Stomach smooth muscle (tissue), 2 donors: ENCODE data around the gene CCDC185.

Source experiments
- H3K27ac ChIP-seq: one replicate; pipeline ENCODE4 v1.7.0; 2013; ENCODE audit warnings: mild to moderate bottlenecking, low read length, inconsistent platforms
- H3K27me3 ChIP-seq, 2 donors: one replicate each; pipeline ENCODE4 v1.7.0; 2013; ENCODE audit warnings: low read length in 2 of 2; ENCODE audit not compliant: insufficient read depth in 2 of 2, control insufficient read depth in 1 of 2
- H3K36me3 ChIP-seq, 2 donors: one replicate each; pipeline ENCODE4 v1.7.0; 2013; ENCODE audit warnings: low read length in 2 of 2; ENCODE audit not compliant: control insufficient read depth in 2 of 2, insufficient read depth in 2 of 2
- H3K4me1 ChIP-seq: one replicate; pipeline ENCODE4 v1.7.0; 2013; ENCODE audit warnings: low read length; ENCODE audit not compliant: control insufficient read depth, insufficient read depth
- H3K4me3 ChIP-seq, 2 donors: one replicate each; pipeline ENCODE4 v1.7.0; 2013; ENCODE audit warnings: low read length in 2 of 2
- H3K9ac ChIP-seq, 2 donors: one replicate each; pipeline ENCODE4 v1.7.0; 2013; ENCODE audit warnings: low read length in 2 of 2, mild to moderate bottlenecking in 1 of 2
- H3K9me3 ChIP-seq, 2 donors: one replicate each; pipeline ENCODE4 v1.7.0; 2013; ENCODE audit warnings: low read length in 2 of 2; ENCODE audit not compliant: control insufficient read depth in 2 of 2
- donor health status: healthy.
- donor health status: Pancreatic carcinoma.

The CCDC185 gene

DNA sequence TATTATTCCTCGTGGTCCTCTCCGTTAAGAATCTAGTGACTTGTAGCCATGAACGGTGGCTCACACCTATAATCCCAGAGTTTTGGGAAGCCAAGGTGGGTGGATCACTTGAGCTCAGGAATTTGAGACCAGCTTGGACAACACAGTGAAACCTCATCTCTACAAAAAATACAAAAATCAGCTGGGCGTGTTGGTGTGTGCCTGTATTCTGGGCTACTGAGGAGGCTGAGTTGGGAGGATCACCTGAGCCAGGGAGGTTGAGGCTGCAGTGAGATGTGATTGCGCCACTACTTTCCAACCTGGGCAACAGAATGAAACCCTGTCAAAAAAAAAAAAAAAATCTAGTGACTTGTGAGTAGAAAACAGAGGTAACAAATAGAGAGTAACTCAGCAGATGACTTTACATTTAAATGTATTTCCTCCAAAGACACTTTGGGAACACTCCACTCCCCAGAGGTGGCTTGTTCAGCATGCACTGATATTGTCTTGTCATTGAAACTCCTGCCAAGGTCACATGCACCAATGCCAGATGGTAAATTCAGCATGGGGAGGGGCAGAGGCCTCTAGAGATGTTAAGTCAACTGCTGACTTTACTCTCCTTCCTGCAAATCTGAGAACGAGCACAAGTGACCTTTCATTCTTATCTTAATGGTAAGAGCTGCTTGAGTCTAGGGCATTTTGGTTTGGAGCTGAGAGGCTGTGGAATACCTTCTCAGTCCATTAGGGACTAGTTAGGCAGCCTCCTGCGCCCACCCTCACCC lies 24.9 kb downstream of the CCDC185 start:
- no peaks in the 10 kb centered on the region for H3K27me3 ChIP-seq
- no peak overlapping the region for H3K9ac ChIP-seq
- H3K4me3 ChIP-seq: no peak overlapping the region
- H3K9me3 ChIP-seq: no peaks in the 10 kb centered on the region
- no peaks in the 10 kb centered on the region for H3K4me1 ChIP-seq
- H3K36me3 ChIP-seq: no peaks in the 10 kb centered on the region
- H3K27ac ChIP-seq: no peak overlapping the region

DNA sequence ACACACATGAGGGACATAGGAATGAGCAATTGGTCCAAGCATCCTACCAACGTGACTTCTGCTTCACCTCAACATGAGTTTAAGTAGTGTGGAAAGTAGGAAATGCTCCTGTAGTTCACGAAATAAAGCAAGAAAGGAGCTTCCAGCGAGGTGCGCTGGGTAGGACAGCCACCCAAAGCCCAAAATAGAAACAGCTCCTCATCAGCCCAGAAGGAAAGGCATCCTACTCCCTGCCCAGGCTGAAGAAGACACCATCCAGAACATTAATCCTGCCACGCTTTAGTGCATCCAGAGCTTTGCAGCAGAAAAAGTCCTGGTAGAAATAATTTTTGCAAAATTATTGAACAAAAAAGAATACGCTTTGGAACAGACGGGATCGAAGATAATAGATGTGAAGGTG lies 25.9 kb downstream of the CCDC185 start:
- H3K4me3 ChIP-seq: no peak overlapping the region
- no peaks in the 10 kb centered on the region for H3K36me3 ChIP-seq
- H3K9me3 ChIP-seq: no peaks in the 10 kb centered on the region
- no peak overlapping the region for H3K27ac ChIP-seq
- no peaks in the 10 kb centered on the region for H3K27me3 ChIP-seq
- no peaks in the 10 kb centered on the region for H3K4me1 ChIP-seq
- no peak overlapping the region for H3K9ac ChIP-seq

DNA sequence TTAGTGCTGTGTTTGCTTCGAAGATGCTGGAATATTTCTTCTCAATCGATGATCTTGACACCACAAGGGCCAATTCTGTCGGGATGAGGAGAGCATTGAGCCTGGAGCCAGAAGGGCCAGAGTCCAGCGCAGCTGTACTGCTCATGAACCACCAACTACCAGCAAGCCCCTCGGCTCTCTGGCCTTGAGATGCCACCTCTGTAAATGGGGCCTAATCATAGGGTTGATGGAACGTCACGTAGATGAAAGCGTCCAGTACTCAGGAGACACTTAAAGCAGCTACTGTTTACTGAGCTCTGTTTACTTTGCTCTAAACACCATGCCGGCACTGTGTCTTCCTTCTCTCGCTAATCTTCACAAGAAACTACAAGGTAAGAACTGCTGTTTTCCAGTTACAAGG lies 26.3 kb downstream of the CCDC185 start:
- Histone ChIP-seq H3K9me3 (no peaks in the 10 kb centered on the region), H3K9ac (no peak overlapping the region), H3K36me3 (no peaks in the 10 kb centered on the region), H3K27ac (no peak overlapping the region), H3K4me1 (no peaks in the 10 kb centered on the region), H3K27me3 (no peaks in the 10 kb centered on the region), H3K4me3 (no peak overlapping the region)

- H3K27me3 ChIP-seq: no peaks in the 10 kb centered on the region
- H3K4me1 ChIP-seq: no peaks in the 10 kb centered on the region
- H3K9ac ChIP-seq: no peak overlapping the region
- no peak overlapping the region for H3K27ac ChIP-seq
- no peak overlapping the region for H3K4me3 ChIP-seq
- no peaks in the 10 kb centered on the region for H3K9me3 ChIP-seq
- H3K36me3 ChIP-seq: no peaks in the 10 kb centered on the region
Observed at GRCh38 chr1:223421025-223421424, 27.8 kb downstream of the CCDC185 start.

GRCh38 chr1:223421676-223422075 lies 28.5 kb downstream of the CCDC185 start:
- H3K4me1 ChIP-seq: no peaks in the 10 kb centered on the region
- H3K27ac ChIP-seq: no peak overlapping the region
- H3K27me3 ChIP-seq: no peaks in the 10 kb centered on the region
- no peaks in the 10 kb centered on the region for H3K36me3 ChIP-seq
- H3K4me3 ChIP-seq: no peak overlapping the region
- H3K9me3 ChIP-seq: no peaks in the 10 kb centered on the region
- H3K9ac ChIP-seq: no peak overlapping the region

DNA sequence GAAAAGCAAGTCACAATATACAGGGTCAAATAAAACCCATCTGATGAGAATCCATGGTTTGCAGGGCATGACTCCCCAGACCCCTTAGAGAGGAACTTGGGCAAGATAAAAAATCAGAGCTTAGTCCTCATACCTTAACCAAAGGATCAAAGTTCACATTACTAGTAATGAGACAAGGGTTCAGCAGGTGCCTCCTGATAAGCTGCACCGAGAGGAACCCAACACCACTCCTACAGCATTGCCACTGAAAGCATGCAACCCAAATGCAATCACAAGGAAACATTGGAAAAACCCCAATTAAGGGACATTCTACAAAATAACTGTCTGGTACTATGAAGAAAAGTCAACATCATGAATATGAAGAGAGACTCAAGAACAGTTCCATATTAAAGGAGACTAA lies 29.7 kb downstream of the CCDC185 start:
- H3K4me1 ChIP-seq: peaks cover 2% of the 10 kb centered on the region
- H3K9me3 ChIP-seq: no peaks in the 10 kb centered on the region
- no peaks in the 10 kb centered on the region for H3K36me3 ChIP-seq

GRCh38 chr1:223423641-223424233 lies 30.5 kb downstream of the CCDC185 start:
- Histone ChIP-seq H3K4me1 (peaks cover 4% of the 10 kb centered on the region), H3K9me3 (peaks cover 2 to 5% of the 10 kb centered on the region in 2 donors), H3K4me3 (no peak overlapping the region), H3K36me3 (no peaks in the 10 kb centered on the region), H3K27ac (no peak overlapping the region), H3K9ac (no peak overlapping the region), H3K27me3 (no peaks in the 10 kb centered on the region)

More for the DNA sequence above, 29.7 kb downstream of the CCDC185 start:
- no peak overlapping the region for H3K9ac ChIP-seq
- no peak overlapping the region for H3K27ac ChIP-seq
- H3K4me3 ChIP-seq: no peak overlapping the region
- H3K27me3 ChIP-seq: no peaks in the 10 kb centered on the region

DNA sequence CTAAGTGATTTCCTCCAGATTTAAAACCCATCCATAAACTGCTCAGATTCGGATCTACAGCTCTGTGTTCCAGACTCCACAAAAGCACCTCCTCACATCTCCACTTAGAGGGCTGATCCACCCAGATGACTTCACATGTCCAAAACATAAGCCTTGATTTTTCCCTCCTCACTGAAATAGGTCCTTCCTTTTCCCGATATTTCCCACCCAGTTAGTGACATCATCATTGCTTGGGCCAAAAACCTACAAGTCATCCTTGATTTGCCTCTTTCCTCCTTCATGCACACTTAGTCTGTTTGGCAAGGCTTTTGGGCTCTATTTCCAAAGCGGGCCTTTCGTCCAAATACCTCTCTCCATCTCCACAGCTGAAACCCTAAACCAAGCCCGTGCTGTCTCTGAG lies 32.3 kb downstream of the CCDC185 start:
- Histone ChIP-seq H3K9me3 (peaks cover 2 to 5% of the 10 kb centered on the region in 2 donors), H3K27ac (no peak overlapping the region), H3K4me1 (peaks cover 21% of the 10 kb centered on the region), H3K27me3 (no peaks in the 10 kb centered on the region), H3K4me3 (no peak overlapping the region), H3K9ac (no peak overlapping the region), H3K36me3 (no peaks in the 10 kb centered on the region)

GRCh38 chr1:223426936-223427335 lies 33.7 kb downstream of the CCDC185 start:
- Histone ChIP-seq H3K36me3 (no peaks in the 10 kb centered on the region), H3K9ac (no peak overlapping the region), H3K27me3 (no peaks in the 10 kb centered on the region), H3K9me3 (peaks cover 2 to 5% of the 10 kb centered on the region in 2 donors), H3K27ac (no peak overlapping the region), H3K4me1 (peaks cover 28% of the 10 kb centered on the region), H3K4me3 (no peak overlapping the region)

DNA sequence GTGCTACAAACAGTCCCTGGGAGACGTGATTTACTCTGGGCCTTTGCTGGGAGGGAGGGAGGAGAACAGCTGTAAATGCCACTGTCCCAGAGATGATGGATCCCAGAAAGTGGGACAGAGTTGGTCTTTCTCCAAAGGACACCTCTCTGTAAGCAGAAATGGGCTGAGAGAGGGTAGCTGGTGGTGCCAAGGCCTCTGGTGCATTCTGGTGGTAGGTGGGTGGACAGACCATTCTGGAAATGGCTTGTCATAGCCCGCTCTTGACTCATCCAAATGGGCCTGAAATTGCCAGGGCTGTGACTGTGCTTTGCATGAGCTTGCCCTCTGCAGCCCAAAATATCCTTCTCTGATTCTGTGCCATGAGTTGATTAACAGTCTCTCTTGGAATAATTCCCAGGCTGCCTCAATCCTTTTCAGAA lies 36.1 kb downstream of the CCDC185 start:
- H3K27me3 ChIP-seq: no peaks in the 10 kb centered on the region
- peaks cover 28% of the 10 kb centered on the region for H3K4me1 ChIP-seq
- H3K36me3 ChIP-seq: no peaks in the 10 kb centered on the region
- H3K9ac ChIP-seq: no peak overlapping the region
- H3K27ac ChIP-seq: no peak overlapping the region
- H3K4me3 ChIP-seq: no peak overlapping the region
- H3K9me3 ChIP-seq: peaks cover 2 to 5% of the 10 kb centered on the region in 2 donors

- Histone ChIP-seq H3K9ac (no peak overlapping the region), H3K4me1 (peaks cover 28% of the 10 kb centered on the region), H3K9me3 (peaks cover 2 to 5% of the 10 kb centered on the region in 2 donors), H3K27ac (peak overlapping the region; percentile 41), H3K4me3 (no peak overlapping the region), H3K27me3 (no peaks in the 10 kb centered on the region), H3K36me3 (no peaks in the 10 kb centered on the region)
Observed at GRCh38 chr1:223429821-223430220, 36.6 kb downstream of the CCDC185 start.
